A673 (cell line): ENCODE data around the gene CAPZA2.

ENCODE experiments used
- CTCF ChIP-seq: fragments of 300-800, 200-600 bp; sonication (generic); conservative IDR thresholded peaks from 2 replicates; pipeline ENCODE4 v1.5.1; 2017; ENCODE audit warnings: low read depth, mild to moderate bottlenecking, antibody characterized with exemption, low read length, moderate library complexity, mixed read lengths
- EZH2 ChIP-seq: fragments of 200-600 bp; sonication (generic); IDR thresholded peaks from 2 replicates; pipeline ENCODE4 v1.6.1; 2017; ENCODE audit warnings: borderline replicate concordance, low read depth, mild to moderate bottlenecking, mixed read lengths, antibody characterized with exemption, low read length; ENCODE audit not compliant: poor library complexity, severe bottlenecking

GRCh38 chr7:116952635-116953371 is 90.4 kb downstream of the CAPZA2 start:
- TF ChIP-seq CTCF (no peak), EZH2 (no peak)
